GM12878 (cell line): ENCODE results near the gene SCAANT1. TPM values are rescaled to one million over a fixed set of nuclear protein-coding genes. Genes with fewer than 3 reads are reported as not detected.

Experiments
- ATAC-seq: fragments of 200-7000 bp; cut with Tn5 transposase; 3 replicates; pipeline ENCODE4 v1.9.1; 2020; ENCODE audit warnings: mild to moderate bottlenecking, moderate library complexity
- BruUV-seq: library from RNA; stranded (reverse); fragments of 400-500 nt; replicated peaks from 2 replicates; lab custom pipeline; 2021; lab: Mats Ljungman, UMichigan
- CTCF ChIA-PET: fragments of 300-600 bp; sonication (Branson Sonifier 250); formaldehyde crosslinking; extraction: SDS; loops from one replicate; lab custom pipeline; 2021; ENCODE audit warnings: inconsistent platforms; lab: Yijun Ruan, JAX
- POLR2A ChIA-PET: fragments of 350-600 bp; formaldehyde crosslinking; extraction: SDS; loops from one replicate; lab custom pipeline; 2021; ENCODE audit warnings: inconsistent platforms; lab: Charles Lee
- RAD21 ChIA-PET: fragments of 300-600 bp; sonication (Branson Sonifier 250); formaldehyde crosslinking; loops from one replicate; lab custom pipeline; 2023; ENCODE audit warnings: antibody characterized with exemption; ENCODE audit not compliant: unreplicated experiment; lab: Charles Lee
- SMC1A ChIA-PET: fragments of 300-600 bp; sonication (Branson Sonifier 250); formaldehyde crosslinking; loops from one replicate; lab custom pipeline; 2023; ENCODE audit not compliant: unreplicated experiment, uncharacterized antibody; lab: Charles Lee
- DNase-seq: peaks from one replicate; pipeline ENCODE4 v3.0.0-alpha.2; 2011; ENCODE audit warnings: low read depth, low spot score
- FAIRE-seq: peaks from 3 replicates; lab custom pipeline; 2011; peaks lifted over from hg19 to GRCh38; lab: Jason Lieb, UNC
- H2AFZ ChIP-seq: 2 replicates; pipeline ENCODE4 v1.6.0; 2011; ENCODE audit warnings: low read depth, low read length, control low read depth; ENCODE audit not compliant: control insufficient read depth
- H3K27ac ChIP-seq: 2 replicates; pipeline ENCODE4 v1.5.1; 2011; ENCODE audit warnings: control low read depth; ENCODE audit not compliant: control insufficient read depth, insufficient read depth
- H3K27me3 ChIP-seq, 2 experiments: replicated peaks in 1 of 2; 2 replicates each; pipeline versions ENCODE4 v1.6.0 to v1.6.1; 2011; ENCODE audit warnings: low read length in 1 of 2; ENCODE audit not compliant: control insufficient read depth in 2 of 2, insufficient read depth in 2 of 2
- H3K36me3 ChIP-seq, 2 experiments: 2 replicates each; pipeline ENCODE4 v1.5.1; 2011; ENCODE audit warnings: low read length in 1 of 2; ENCODE audit not compliant: control insufficient read depth in 2 of 2, insufficient read depth in 2 of 2
- H3K4me1 ChIP-seq: 2 replicates; pipeline ENCODE4 v1.6.1; 2011; ENCODE audit warnings: mild to moderate bottlenecking, low read length, moderate library complexity, mixed read lengths; ENCODE audit not compliant: control insufficient read depth, insufficient read depth
- H3K4me2 ChIP-seq: 2 replicates; pipeline ENCODE4 v1.6.0; 2011; ENCODE audit warnings: control low read depth; ENCODE audit not compliant: control insufficient read depth, insufficient read depth
- H3K4me3 ChIP-seq: fragments of 200-600 bp; sonication (generic); 2 replicates; pipeline ENCODE4 v1.5.1; 2016
- H3K79me2 ChIP-seq: 2 replicates; pipeline ENCODE4 v1.6.0; 2011; ENCODE audit warnings: low read length; ENCODE audit not compliant: control insufficient read depth, insufficient read depth
- H3K9ac ChIP-seq: 2 replicates; pipeline ENCODE4 v1.8.0; 2011; ENCODE audit warnings: low read length, control low read depth, mixed read lengths; ENCODE audit not compliant: control insufficient read depth, insufficient read depth
- H3K9me3 ChIP-seq: replicated peaks from 3 replicates; pipeline ENCODE4 v1.5.1; 2011; ENCODE audit warnings: mild to moderate bottlenecking, low read length; ENCODE audit not compliant: control insufficient read depth, insufficient read depth
- H4K20me1 ChIP-seq: 2 replicates; pipeline ENCODE4 v1.6.0; 2011; ENCODE audit not compliant: control insufficient read depth, insufficient read depth
- BCL11A ChIP-seq: IDR thresholded peaks from 2 replicates; pipeline ENCODE4 v1.6.1; 2011; ENCODE audit warnings: low read depth, low read length
- MTA3 ChIP-seq: IDR thresholded peaks from 2 replicates; pipeline ENCODE4 v1.6.1; 2012; ENCODE audit warnings: low read length, inconsistent platforms, borderline replicate concordance
- NFXL1 ChIP-seq: fragments of 450-650 bp; IDR thresholded peaks from 2 replicates; pipeline ENCODE4 v1.6.1; 2017; ENCODE audit warnings: antibody characterized with exemption, mild to moderate bottlenecking, borderline replicate concordance
- WGBS: methylation state at CpG from one replicate; pipeline ENCODE4 v1.1.6; 2016; ENCODE audit warnings: low lambda C conversion rate; ENCODE audit not compliant: insufficient replicate concordance, insufficient coverage; ENCODE audit errors: missing lambda C conversion rate; 5-methylcytosine and 5-hydroxymethylcytosine counted together
- in situ Hi-C: fragments of 300-500 bp; cut with MboI; formaldehyde crosslinking; loops from 9 replicates; pipeline ENCODE4 v1.14.3; 2018; ENCODE audit warnings: mixed read lengths
- intact Hi-C: fragments of 100-400 bp; cut with micrococcal nuclease; formaldehyde crosslinking; loops from one replicate; pipeline ENCODE4 v1.14.2; 2022; ENCODE audit not compliant: unreplicated experiment
- polyA plus RNA-seq, 11 experiments: library from polyadenylated mRNA; depleted of rRNA in 4 of 11; unstranded in 6 of 11; stranded (reverse) in 5 of 11; fragments of >200 nt; fragmentation: Nextera tagmentation in 4 of 11; fragmentation: Illumina TruSeq in 1 of 11; extraction: Ambion mirVana in 4 of 11; extraction: Trizol in 1 of 11; gene quantifications; 1 replicate in 1 of 11; 2 replicates in 10 of 11; pipeline versions ENCODE4 v1.2.1 to v1.2.3, GENCODE V29; 2011 to 2016; ENCODE audit warnings: inconsistent platforms in 2 of 11, missing spikeins in 2 of 11, low read depth in 1 of 11
- total RNA-seq, 4 experiments: library from RNA; depleted of rRNA in 3 of 4; stranded (reverse); fragments of >200 nt in 3 of 4; fragmentation: Illumina TruSeq in 1 of 4; extraction: Trizol in 1 of 4; gene quantifications; 2 replicates each; pipeline versions ENCODE4 v1.2.1 to v1.2.3, GENCODE V29; 2013 to 2021

SCAANT1 gene
- total and polyA plus RNA-seq, 10 of the 15 experiments (the other 5 are each of a cell fraction or from before 2014, with no cell fraction given), result 0.60 to 1.7 (median 0.95) TPM; not detected in 6

DNA sequence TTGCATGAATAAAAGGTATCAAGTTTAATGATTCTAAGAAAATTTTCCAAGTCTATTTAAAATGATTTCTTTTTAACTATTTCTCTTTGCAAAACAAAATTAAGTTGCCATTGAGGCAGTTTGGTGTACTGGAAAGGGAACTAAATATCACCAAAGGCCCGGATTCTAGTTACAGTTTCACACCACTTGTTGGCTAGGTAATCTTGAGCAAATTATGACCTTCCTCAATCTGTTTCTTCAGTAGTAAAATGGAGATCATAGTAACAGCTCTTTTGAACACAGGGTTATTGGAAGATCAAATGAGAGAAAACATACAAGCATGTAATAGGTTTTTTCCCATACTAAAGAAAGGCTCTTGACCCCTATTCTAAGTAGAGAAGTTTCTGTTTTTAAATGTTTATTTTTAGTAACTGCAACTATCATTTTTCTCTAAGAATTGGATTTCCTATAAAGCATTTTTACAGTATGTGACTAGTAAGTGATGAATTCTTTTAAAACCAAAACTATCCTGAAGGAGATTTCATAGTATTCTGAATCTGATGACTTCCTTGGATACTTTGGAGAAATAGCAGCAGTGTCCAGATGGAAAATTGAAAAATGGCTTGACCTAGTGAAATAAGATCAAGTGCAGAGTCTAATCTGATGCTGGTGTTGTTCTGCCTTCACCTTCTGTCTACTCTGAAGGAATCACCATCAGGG is 15.7 kb downstream of the SCAANT1 start:
- DNase-seq, result no peak
- ChIA-PET RAD21 (interaction anchor here (0.9 to 1.3 kb wide), 4 partner anchors 13 to 39 kb away, joined by 3 to 4 read pairs (median 4); no protein-coding TSS in a partner anchor), CTCF (interaction anchor here (1.0 to 1.2 kb wide), 4 partner anchors 10 to 127 kb away, joined by 3 to 4 read pairs (median 3); no protein-coding TSS in a partner anchor), SMC1A (interaction anchor here (0.6 to 2.3 kb wide), 9 partner anchors 13 to 1174 kb away, joined by 3 to 9 read pairs (median 5); no protein-coding TSS in a partner anchor), POLR2A (interaction anchor here (0.8 kb wide), 2 partner anchors 15 to 22 kb away, joined by 3 read pairs; no protein-coding TSS in a partner anchor)
- FAIRE-seq, result peak; percentile 78
- in situ Hi-C loops, result no loop called here
- H3K9ac ChIP-seq, result no peak overlapping the region
- H4K20me1 ChIP-seq, result no peaks in the 10 kb centered on the region
- H3K9me3 ChIP-seq, result no peaks in the 10 kb centered on the region; the same call in 2 of the 3 replicates
- ATAC-seq, result peak; percentile 92
- no TSS peak for BruUV-seq
- WGBS, result 0% methylated on average over 1 of the region's 1 CpG
- no peaks in the 10 kb centered on the region for H3K27me3 ChIP-seq
- H3K4me1 ChIP-seq, result peaks cover 11% of the 10 kb centered on the region; the same call in 1 of the 2 replicates
- H2AFZ ChIP-seq, result no peak overlapping the region
- H3K79me2 ChIP-seq, result peaks cover 20% of the 10 kb centered on the region
- H3K4me2 ChIP-seq, result peak overlapping the region; percentile 50
- peak overlapping the region; percentile 13 for H3K27ac ChIP-seq
- H3K36me3 ChIP-seq, result peaks cover 2 to 8% of the 10 kb centered on the region in 2 experiments
- no peak for TF ChIP-seq MTA3
- TF ChIP-seq BCL11A, result no peak
- 0 out of 2 replicates have a peak, but pooled peaks have one; percentile 4 for TF ChIP-seq NFXL1
- TF ChIP-seq, all 136 proteins: peak for 1
- no peak overlapping the region; the same call in 1 of the 2 replicates for H3K4me3 ChIP-seq
- intact Hi-C loops, result no loop called here
